OCI-LY1 (cell line): ENCODE results near the gene TOR1A.
"Not testable (repeated sequence)": the region's sequence is repeated elsewhere in the genome, so short reads cannot be mapped to it uniquely, and the experiment has no call there.

Experiments
- H2AFZ ChIP-seq: fragments of 200-600 bp; sonication (generic), shearing (Covaris generic); 2 replicates; pipeline ENCODE4 v1.6.0; 2014; ENCODE audit warnings: antibody characterized with exemption, mild to moderate bottlenecking, low read length
- H3F3A ChIP-seq: fragments of 200-600 bp; sonication (generic), shearing (Covaris generic); 2 replicates; pipeline ENCODE4 v1.6.0; 2014; ENCODE audit warnings: mild to moderate bottlenecking, antibody characterized with exemption, low read length, moderate library complexity; ENCODE audit not compliant: insufficient read depth
- H3K27ac ChIP-seq: fragments of 200-600 bp; sonication (generic); 2 replicates; pipeline ENCODE4 v1.5.1; 2014; ENCODE audit warnings: low read length, mixed run types, mild to moderate bottlenecking, low read depth; ENCODE audit not compliant: poor library complexity, severe bottlenecking
- H3K27me3 ChIP-seq: fragments of 200-600 bp; sonication (generic); 2 replicates; pipeline ENCODE4 v1.6.0; 2014; ENCODE audit warnings: antibody characterized with exemption, mild to moderate bottlenecking, low read length, moderate library complexity; ENCODE audit not compliant: insufficient read depth
- H3K36me3 ChIP-seq: fragments of 200-600 bp; sonication (generic); 2 replicates; pipeline ENCODE4 v1.6.1; 2014; ENCODE audit warnings: mild to moderate bottlenecking, antibody characterized with exemption, low read length, moderate library complexity, mixed read lengths; ENCODE audit not compliant: insufficient read depth
- H3K4me1 ChIP-seq: fragments of 200-600 bp; sonication (generic); 2 replicates; pipeline ENCODE4 v1.5.1; 2014; ENCODE audit warnings: mild to moderate bottlenecking, low read length, moderate library complexity; ENCODE audit not compliant: insufficient read depth, severe bottlenecking
- H3K4me2 ChIP-seq: fragments of 200-600 bp; sonication (generic), shearing (Covaris generic); 2 replicates; pipeline ENCODE4 v1.6.1; 2014; ENCODE audit warnings: low read length
- H3K4me3 ChIP-seq: fragments of 200-600 bp; sonication (generic); 2 replicates; pipeline ENCODE4 v1.5.1; 2014; ENCODE audit warnings: low read length, low read depth, mild to moderate bottlenecking, mixed read lengths; ENCODE audit not compliant: poor library complexity, severe bottlenecking
- H3K79me2 ChIP-seq: fragments of 200-600 bp; shearing (Covaris generic); 2 replicates; pipeline ENCODE4 v1.6.1; 2016; ENCODE audit warnings: mixed run types, low read length, mixed read lengths; ENCODE audit not compliant: insufficient read depth
- H3K9ac ChIP-seq: fragments of 200-600 bp; sonication (generic), shearing (Covaris generic); 2 replicates; pipeline ENCODE4 v1.6.1; 2014; ENCODE audit warnings: mild to moderate bottlenecking, low read length, mixed read lengths
- H3K9me2 ChIP-seq: fragments of 200-600 bp; sonication (generic), shearing (Covaris generic); 2 replicates; pipeline ENCODE4 v1.6.1; 2014; ENCODE audit warnings: low read depth, mild to moderate bottlenecking, low read length, mixed read lengths
- H3K9me3 ChIP-seq: fragments of 200-600 bp; shearing (Covaris generic); 2 replicates; pipeline ENCODE4 v1.6.1; 2014; ENCODE audit warnings: low read length, mixed read lengths
- H4K20me1 ChIP-seq: fragments of 200-600 bp; sonication (generic), shearing (Covaris generic); 2 replicates; pipeline ENCODE4 v1.6.0; 2016; ENCODE audit warnings: mild to moderate bottlenecking, low read length; ENCODE audit not compliant: insufficient read depth
- CTCF ChIP-seq: fragments of 200-600 bp; sonication (generic), shearing (Covaris generic); IDR thresholded peaks from 2 replicates; pipeline ENCODE4 v1.5.1; 2017; ENCODE audit warnings: mild to moderate bottlenecking, antibody characterized with exemption, low read length, moderate library complexity, mixed read lengths
- EZH2 ChIP-seq: fragments of 200-600 bp; sonication (generic), shearing (Covaris generic); IDR thresholded peaks from 2 replicates; pipeline ENCODE4 v1.8.0; 2017; ENCODE audit warnings: borderline replicate concordance, mixed run types, mild to moderate bottlenecking, antibody characterized with exemption, low read length, moderate library complexity, mixed read lengths

Gene TOR1A

GRCh38 chr9:129786481-129786880 is 37.5 kb downstream of the TOR1A start:
- Histone ChIP-seq H3K9me2 (no peaks in the 10 kb centered on the region), H3K9ac (no peak overlapping the region), H3F3A (no peaks in the 10 kb centered on the region), H3K4me2 (no peak overlapping the region), H3K36me3 (no peaks in the 10 kb centered on the region), H3K27me3 (no peaks in the 10 kb centered on the region), H3K27ac (no peak overlapping the region), H3K9me3 (no peaks in the 10 kb centered on the region), H2AFZ (no peak overlapping the region), H3K4me3 (no peak overlapping the region), H3K4me1 (no peaks in the 10 kb centered on the region), H3K79me2 (no peaks in the 10 kb centered on the region), H4K20me1 (no peaks in the 10 kb centered on the region)
- TF ChIP-seq CTCF (no peak), EZH2 (no peak)

- no peaks in the 10 kb centered on the region for H3K4me1 ChIP-seq
- no peaks in the 10 kb centered on the region for H3K79me2 ChIP-seq
- H3K27me3 ChIP-seq, result no peaks in the 10 kb centered on the region
- no peak overlapping the region for H2AFZ ChIP-seq
- H3K27ac ChIP-seq, result no peak overlapping the region
- H3K4me3 ChIP-seq, result no peak overlapping the region
- H3K9me2 ChIP-seq, result no peaks in the 10 kb centered on the region
- no peaks in the 10 kb centered on the region for H3K36me3 ChIP-seq
- no peaks in the 10 kb centered on the region for H3F3A ChIP-seq
- H3K4me2 ChIP-seq, result no peak overlapping the region
- TF ChIP-seq CTCF (no peak), EZH2 (no peak)
- H4K20me1 ChIP-seq, result no peaks in the 10 kb centered on the region
- H3K9me3 ChIP-seq, result no peaks in the 10 kb centered on the region
- H3K9ac ChIP-seq, result no peak overlapping the region
Observed at GRCh38 chr9:129785866-129786265, 38.1 kb downstream of the TOR1A start.

- not testable (repeated sequence) for H3K9me2 ChIP-seq, H2AFZ ChIP-seq, H3K4me3 ChIP-seq, H3K36me3 ChIP-seq, H3K27me3 ChIP-seq, H3K4me2 ChIP-seq, H3K27ac ChIP-seq, H4K20me1 ChIP-seq, H3K4me1 ChIP-seq, H3K9me3 ChIP-seq, H3F3A ChIP-seq, H3K9ac ChIP-seq, H3K79me2 ChIP-seq
Observed at GRCh38 chr9:129784970-129785369, 39.0 kb downstream of the TOR1A start.

- Histone ChIP-seq H3K27ac (no peak overlapping the region), H3K27me3 (0 out of 2 replicates have a peak, but pooled peaks cover 4% of the 10 kb centered on the region)
Observed at GRCh38 chr9:129783516-129784361, 40.2 kb downstream of the TOR1A start.

More at GRCh38 chr9:129783516-129784361, 40.2 kb downstream of the TOR1A start:
- Histone ChIP-seq H3K4me3 (no peak overlapping the region), H4K20me1 (no peaks in the 10 kb centered on the region), H3K4me2 (no peak overlapping the region), H3K79me2 (no peaks in the 10 kb centered on the region), H3K9me3 (no peaks in the 10 kb centered on the region), H3K36me3 (no peaks in the 10 kb centered on the region), H3F3A (no peaks in the 10 kb centered on the region), H2AFZ (no peak overlapping the region), H3K4me1 (no peaks in the 10 kb centered on the region), H3K9ac (no peak overlapping the region), H3K9me2 (no peaks in the 10 kb centered on the region)
- no peak for TF ChIP-seq EZH2
- peak; percentile 88 for TF ChIP-seq CTCF
